ENCODE data around the gene ANKH.

ANKH gene

DNA sequence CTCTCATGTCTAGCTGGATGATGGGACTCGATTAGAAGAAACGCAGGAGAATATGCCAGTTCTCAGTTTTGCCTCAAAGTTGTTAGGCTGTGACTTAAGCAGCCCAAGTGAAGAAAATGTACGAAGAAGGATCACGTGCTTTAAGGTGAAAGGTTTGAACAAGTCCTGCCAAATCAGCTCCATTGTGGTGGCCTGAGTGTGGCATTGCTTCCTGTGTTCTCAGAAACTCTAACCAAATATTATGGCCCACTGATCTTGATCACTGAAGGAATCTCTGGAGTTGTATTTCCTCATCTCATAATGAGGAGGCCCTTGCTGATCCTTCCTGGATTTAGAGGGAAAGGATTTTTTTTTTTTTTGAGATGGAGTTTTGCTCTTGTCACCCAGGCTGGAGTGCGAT, 163.0 kb downstream of the ANKH start:
- DNase-seq (ENCODE audit: low spot score), result no peak
- no peak overlapping the region for H3K4me3 ChIP-seq
- TF ChIP-seq, protein P1, sequence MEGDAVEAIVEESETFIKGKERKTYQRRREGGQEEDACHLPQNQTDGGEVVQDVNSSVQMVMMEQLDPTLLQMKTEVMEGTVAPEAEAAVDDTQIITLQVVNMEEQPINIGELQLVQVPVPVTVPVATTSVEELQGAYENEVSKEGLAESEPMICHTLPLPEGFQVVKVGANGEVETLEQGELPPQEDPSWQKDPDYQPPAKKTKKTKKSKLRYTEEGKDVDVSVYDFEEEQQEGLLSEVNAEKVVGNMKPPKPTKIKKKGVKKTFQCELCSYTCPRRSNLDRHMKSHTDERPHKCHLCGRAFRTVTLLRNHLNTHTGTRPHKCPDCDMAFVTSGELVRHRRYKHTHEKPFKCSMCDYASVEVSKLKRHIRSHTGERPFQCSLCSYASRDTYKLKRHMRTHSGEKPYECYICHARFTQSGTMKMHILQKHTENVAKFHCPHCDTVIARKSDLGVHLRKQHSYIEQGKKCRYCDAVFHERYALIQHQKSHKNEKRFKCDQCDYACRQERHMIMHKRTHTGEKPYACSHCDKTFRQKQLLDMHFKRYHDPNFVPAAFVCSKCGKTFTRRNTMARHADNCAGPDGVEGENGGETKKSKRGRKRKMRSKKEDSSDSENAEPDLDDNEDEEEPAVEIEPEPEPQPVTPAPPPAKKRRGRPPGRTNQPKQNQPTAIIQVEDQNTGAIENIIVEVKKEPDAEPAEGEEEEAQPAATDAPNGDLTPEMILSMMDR (IDR thresholded peaks at IDR 0.05), result no peak
- no peak overlapping the region for H3K27ac ChIP-seq

DNA sequence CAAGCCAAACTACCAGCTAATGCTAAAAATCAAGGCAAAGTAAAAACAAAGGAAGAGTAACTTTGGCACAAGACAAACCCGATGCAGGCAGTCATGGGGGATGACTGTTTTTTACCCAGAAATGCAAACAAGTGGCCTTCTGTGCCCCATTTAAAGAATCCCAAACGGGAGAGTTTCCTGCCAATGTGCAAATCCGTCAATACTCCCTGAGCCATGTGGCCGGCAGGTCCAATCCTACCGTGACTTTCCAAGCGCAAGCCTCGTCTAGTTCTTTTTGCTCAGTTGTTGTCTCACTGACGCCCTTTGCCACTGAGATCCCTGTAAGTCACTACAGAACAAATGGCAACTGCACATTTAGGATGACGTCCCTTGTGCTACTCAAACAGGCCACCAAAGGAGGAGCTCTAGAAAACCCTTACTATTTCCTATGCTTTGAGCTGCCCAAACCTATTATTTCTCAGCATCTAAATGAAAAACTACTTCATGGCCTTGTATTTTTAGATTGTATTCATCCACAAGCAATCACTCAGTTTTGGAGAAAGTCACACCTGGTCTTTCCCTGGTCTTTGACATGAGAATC, 163.7 kb downstream of the ANKH start:
- no peak for DNase-seq (ENCODE audit: low spot score)
- Histone ChIP-seq H3K27ac (no peak overlapping the region), H3K4me3 (no peak overlapping the region)
- TF ChIP-seq, protein P1 (IDR thresholded peaks at IDR 0.05), result no peak

DNA sequence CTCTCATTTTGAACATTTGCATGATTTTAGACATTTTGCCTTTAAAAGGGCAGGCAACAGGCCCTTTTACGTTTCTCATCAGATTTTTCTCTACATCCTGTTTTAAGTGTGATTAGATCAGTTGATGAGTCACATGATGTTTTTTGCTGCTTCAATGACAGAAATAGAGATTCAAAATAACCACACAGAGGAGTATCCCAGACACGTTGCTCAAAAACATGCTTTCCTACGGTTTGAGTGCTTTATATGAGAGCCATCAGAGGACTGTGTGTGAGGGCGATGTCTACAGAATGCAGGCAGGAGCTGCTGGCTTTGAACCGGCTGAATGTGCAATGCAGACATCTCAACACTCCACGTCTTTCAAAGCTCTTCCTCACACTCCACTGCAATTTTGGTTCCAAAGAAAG, 165.0 kb downstream of the ANKH start:
- Histone ChIP-seq H3K4me3 (no peak overlapping the region), H3K27ac (peak overlapping the region; percentile 31 to 47)
- no peak for DNase-seq (ENCODE audit: low spot score)
- TF ChIP-seq, protein P1 (IDR thresholded peaks at IDR 0.05), result no peak

DNA sequence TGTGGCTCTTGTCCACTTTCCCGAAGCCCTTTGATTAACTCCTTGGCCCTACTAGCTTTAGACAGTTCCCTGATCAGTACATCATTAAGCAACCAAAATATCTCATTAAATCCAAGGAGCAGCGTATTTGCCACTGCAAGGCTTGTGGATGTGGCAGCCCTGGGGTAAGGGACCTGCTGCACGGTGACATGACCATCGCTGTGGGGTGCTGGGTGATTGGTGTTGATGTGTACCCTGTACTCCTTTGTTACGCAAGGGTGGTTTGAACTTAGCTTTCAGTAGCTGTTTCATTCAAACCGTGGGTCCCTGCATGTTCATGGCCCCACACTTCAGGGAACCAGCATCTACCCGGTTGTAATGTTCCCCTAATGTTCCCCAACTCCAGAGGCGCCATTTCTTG, 166.0 kb downstream of the ANKH start:
- TF ChIP-seq, protein P1 (IDR thresholded peaks at IDR 0.05), result no peak
- Histone ChIP-seq H3K4me3 (no peak overlapping the region), H3K27ac (no peak overlapping the region)
- no peak for DNase-seq (ENCODE audit: low spot score)

DNA sequence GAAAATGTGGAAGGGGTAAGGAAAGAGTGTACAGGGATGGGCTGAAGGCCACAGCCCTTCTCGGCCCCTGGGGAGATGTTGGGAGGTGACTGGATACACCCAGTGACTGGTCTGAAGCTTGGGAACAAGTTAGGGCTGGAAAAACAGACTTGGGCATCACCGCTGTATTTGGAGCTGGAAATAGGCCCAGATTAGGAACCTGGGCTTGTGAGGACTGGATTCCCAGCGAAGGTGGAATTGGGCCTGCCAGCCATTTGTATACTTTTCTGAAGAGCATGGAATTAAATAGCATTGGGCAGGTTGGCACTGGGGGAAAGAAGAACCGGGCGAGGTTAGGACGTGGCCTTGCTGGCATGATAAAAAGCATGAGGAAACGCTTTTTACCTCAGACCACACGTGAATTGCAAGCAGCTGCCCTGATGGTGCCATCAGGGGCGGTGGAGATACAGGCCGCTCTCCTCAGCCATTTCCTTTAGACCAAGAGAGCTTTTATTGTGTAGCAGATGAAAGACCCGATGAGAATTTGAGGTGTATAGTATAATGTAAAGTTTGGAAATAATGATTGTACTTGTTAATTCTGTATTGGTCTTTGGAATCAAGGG, 169.2 kb downstream of the ANKH start:
- TF ChIP-seq, protein P1 (IDR thresholded peaks at IDR 0.05), result no peak
- Histone ChIP-seq H3K27ac (no peak overlapping the region), H3K4me3 (no peak overlapping the region)
- no peak for DNase-seq (ENCODE audit: low spot score)

DNA sequence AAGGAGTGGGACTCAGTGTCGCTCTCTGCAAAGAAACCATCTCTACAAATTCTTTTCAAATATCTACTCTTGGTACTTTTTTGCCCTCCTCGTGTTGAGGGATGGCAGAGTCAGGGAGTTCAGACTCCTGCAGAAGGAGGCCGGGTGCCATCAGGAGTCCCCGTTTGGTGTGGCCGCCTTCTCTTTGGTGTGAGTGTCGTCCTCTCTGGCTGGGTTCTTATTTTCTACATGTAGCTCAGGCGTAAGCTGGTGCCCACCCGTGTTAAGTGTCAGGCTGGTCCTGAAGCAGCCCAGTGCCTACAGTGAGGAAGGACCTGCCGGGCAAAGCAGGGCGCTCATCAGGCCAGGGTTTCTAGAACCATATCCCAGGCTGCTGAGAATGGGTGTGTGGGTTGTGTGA, 170.0 kb downstream of the ANKH start:
- DNase-seq (ENCODE audit: low spot score), result no peak
- TF ChIP-seq, protein P1 (IDR thresholded peaks at IDR 0.05), result no peak
- H3K4me3 ChIP-seq, result no peak overlapping the region
- H3K27ac ChIP-seq, result no peak overlapping the region
